ENCODE results near the gene ASIC4.

DNA sequence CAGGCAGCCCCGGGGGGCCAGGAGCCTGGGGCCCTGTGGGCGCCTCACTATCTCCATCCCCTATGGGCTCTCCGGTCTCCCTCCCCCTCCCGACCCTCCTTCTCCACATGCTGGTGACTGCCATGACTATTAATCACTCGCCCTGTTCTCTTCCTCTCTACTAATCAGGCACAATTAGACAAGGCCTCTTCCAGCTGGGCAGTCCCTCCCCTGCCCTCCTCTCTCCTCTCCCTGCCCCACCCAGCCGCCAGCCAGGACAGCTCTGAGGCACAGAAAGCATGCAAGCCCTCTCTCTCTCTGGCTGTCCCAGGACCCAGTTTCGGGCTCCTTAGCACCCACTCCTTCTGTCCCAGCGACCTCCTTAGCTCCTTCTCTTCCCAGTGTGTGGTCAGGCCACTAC lies 5.8 kb downstream of the ASIC4 start:
- TF ChIP-seq, protein P1, sequence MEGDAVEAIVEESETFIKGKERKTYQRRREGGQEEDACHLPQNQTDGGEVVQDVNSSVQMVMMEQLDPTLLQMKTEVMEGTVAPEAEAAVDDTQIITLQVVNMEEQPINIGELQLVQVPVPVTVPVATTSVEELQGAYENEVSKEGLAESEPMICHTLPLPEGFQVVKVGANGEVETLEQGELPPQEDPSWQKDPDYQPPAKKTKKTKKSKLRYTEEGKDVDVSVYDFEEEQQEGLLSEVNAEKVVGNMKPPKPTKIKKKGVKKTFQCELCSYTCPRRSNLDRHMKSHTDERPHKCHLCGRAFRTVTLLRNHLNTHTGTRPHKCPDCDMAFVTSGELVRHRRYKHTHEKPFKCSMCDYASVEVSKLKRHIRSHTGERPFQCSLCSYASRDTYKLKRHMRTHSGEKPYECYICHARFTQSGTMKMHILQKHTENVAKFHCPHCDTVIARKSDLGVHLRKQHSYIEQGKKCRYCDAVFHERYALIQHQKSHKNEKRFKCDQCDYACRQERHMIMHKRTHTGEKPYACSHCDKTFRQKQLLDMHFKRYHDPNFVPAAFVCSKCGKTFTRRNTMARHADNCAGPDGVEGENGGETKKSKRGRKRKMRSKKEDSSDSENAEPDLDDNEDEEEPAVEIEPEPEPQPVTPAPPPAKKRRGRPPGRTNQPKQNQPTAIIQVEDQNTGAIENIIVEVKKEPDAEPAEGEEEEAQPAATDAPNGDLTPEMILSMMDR (IDR thresholded peaks at IDR 0.05): no peak
- TF ChIP-seq EZH2phosphoT487 (IDR thresholded peaks at IDR 0.05): no peak
- no peak for TF ChIP-seq EZH2 (IDR thresholded peaks at IDR 0.05)

Measured in neural progenitor cell (in vitro differentiated cells).